NCI-H1417 treated with DMSO at 0.1 percent for 48 hours (cell line): ENCODE results near the gene MSMO1.
"Not testable (repeated sequence)": the region's sequence is repeated elsewhere in the genome, so short reads cannot be mapped to it uniquely, and the experiment has no call there.

ENCODE experiments used
- DNase-seq: peaks from one replicate; lab custom pipeline; 2025; lab: John Stamatoyannopoulos, UW

The MSMO1 gene

DNA sequence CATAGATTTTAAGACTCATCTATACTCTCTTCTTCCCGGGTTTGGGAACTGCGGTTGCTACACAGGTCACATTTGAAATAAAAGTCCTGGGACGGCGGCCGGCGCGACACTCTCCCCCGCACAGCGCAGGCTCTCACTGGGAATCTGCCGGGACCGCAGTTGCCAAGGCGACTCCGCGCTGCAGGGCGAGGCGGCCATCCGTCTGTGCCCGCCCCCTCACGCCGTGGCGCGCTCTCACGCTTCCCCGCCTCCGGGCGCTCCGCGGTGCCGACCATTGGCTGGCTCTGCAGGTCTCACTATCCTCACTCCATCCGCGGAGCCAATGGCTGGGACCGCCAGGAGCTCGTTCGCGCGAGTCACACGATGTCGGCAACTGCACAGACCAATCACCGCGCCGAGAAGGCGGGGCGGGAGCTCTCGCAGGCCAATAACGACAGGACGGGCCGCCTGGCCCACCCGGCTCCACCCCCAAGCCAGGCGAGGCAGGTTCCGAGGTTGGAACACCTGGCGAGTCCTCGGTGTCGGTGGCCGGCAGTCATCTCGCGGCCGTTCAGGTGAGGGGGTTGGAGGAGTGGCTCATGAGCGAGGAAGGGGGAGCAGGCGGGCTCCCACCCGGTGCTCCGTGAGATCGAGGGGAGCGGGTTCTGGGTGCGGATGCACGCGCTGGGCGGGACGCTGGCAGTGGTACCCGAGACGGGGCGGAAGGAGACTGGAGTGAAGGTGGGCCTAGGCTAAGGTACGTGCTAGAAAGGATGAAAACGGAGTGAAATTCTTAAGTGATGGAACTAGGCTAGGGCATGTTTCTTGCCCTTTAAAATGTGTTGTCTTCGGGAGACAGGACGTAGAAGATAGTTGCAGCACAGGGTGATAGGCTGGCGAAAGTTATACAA is at the start of gene MSMO1:
MSMO1 (plus strand) TSS at position 459 of the 890 bp plus-strand sequence. CDS start 5,702 bp downstream, outside the sequence.
- DNase-seq = peak; percentile 91

DNA sequence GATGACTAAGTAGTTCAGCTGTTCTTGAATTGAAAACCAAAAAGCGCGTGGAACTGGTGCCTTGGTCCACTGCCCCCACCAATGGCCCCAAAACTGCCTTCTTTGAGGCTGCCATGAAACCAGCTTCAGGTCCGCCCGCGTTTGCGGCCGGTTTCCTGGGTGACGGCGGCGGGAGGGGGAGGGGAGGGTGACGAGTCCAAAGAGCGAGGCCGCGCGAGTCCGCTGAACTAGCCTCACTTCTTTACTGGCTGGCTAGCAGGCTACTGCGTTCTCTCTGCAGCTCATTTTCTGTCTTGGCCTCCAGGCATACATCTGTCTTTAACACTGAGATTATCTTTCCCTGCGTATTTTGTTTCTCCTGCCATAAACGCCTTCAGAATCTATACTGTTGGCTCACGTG is 47.9 kb upstream of the MSMO1 start:
- not testable (repeated sequence) for DNase-seq

DNA sequence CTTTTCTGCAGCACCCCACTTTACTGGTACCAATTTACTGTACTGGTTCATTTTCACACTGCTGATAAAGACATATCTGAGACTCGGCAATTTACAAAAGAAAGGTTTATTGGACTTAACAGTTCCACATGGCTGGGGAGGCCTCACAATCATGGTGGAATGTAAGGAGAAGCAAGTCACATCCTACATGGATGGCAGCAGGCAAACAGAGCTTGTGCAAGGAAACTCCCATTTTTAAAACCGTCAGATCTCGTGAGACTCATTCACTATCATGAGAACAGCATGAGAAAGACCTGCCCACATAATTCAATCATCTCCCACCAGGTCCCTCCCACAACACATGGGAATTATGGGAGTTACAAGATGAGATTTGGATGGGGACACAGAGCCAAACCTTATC is 42.8 kb upstream of the MSMO1 start:
- DNase-seq = not testable (repeated sequence)

- not testable (repeated sequence) for DNase-seq
These were observed 40.7 kb upstream of the MSMO1 start for GRCh38 chr4:165286619-165287340.

GRCh38 chr4:165288226-165288625 is 39.2 kb upstream of the MSMO1 start:
- no peak for DNase-seq

GRCh38 chr4:165288639-165289422 is 38.6 kb upstream of the MSMO1 start:
- DNase-seq = no peak

- DNase-seq = no peak
These were observed 38.1 kb upstream of the MSMO1 start for GRCh38 chr4:165289423-165289785.

- no peak for DNase-seq
These were observed 34.4 kb upstream of the MSMO1 start for GRCh38 chr4:165293061-165293460.

- DNase-seq = no peak
These were observed 33.4 kb upstream of the MSMO1 start for GRCh38 chr4:165293927-165294649.

- DNase-seq = no peak
These were observed 32.6 kb upstream of the MSMO1 start for GRCh38 chr4:165294907-165295306.

DNA sequence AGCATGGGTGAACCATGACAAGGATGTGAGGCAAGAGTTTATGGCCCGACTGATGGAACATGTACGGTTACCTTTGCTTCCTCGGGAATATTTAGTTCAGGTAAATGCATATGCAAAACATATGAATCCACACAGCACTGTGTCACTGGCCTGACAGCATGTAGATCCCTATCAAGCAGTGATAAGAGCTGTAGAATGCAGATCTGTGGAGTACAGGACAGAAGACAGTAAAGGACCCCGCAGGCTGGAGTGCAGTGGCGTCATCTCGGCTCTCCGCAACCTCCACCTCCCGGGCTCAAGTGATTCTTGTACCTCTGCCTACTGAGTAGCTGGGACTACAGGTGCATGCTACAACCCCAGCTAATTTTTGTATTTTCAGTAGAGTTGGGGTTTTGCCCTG is 29.8 kb upstream of the MSMO1 start:
- DNase-seq = no peak

DNA sequence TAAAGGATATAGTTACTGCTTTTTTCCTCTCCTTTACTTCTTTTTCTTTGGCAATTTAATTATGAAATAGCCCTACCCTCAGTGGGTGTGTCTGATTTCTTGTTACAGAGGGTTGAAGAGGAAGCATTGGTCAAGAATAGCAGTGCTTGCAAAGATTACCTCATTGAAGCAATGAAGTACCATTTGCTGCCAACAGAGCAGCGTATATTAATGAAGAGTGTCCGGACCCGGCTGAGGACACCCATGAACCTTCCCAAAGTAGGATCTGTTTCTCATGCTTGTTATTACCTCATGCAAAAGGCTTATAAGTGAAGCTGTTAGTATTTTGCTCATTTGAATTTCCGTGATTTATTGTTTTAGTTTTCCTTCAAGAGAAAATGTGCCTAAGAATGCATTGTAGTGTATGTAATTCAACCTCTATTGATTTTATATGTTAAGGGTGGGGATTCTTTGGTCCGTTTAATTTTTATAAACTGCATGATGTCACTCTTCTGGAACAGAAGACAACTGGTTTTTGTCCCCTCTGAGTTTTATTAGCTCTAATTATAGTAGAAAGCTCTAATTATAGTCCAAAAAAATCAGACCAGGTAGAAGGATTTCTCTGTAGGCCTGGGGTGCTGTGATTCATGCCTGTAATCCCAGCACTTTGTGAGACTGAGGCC is 27.9 kb upstream of the MSMO1 start:
- DNase-seq = no peak

- no peak for DNase-seq
These were observed 25.6 kb upstream of the MSMO1 start for GRCh38 chr4:165301833-165302232.

DNA sequence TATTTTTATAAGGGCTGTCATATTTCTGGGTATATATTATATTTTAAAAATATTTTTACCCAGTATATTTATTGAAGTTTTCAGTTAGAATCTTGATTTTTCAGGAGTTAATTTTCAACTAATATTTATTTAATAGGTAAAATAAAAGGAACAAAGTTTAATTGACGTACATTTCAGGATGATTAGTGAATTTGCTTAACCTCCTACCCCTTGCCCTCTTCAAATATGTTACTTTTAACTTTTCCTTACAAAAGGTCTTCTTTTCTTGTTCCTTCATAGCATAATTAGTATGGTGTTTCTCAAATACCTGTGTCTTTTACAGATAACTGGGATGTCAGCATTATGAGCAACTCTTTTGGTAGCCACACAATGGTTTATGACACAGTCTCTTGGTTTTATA is 24.8 kb upstream of the MSMO1 start:
- DNase-seq = no peak

- no peak for DNase-seq
These were observed 19.3 kb upstream of the MSMO1 start for GRCh38 chr4:165308166-165308565.

DNA sequence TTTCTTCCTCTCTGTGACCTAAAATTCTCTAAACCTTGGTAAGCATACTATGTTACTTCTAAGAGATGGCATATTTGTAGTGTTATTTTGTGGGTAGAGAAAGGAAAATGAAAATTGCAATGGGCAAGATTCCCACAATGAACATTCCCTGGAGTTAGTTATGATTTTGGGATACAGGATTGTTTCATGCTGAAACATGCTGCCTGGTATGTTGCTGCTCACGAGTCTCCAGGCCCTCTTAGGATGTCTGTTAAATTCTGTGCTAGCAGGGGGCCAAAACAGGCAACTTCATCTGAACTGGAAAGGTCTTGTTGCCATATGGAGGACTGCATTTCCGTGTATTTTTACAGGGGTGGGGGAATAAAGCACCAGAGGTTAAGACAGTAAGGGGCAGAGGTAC is 18.9 kb upstream of the MSMO1 start:
- no peak for DNase-seq

- no peak for DNase-seq
These were observed 18.0 kb upstream of the MSMO1 start for GRCh38 chr4:165309456-165309855.

- DNase-seq = no peak
These were observed 15.0 kb upstream of the MSMO1 start for GRCh38 chr4:165312506-165312905.

- DNase-seq = no peak
These were observed 8.4 kb upstream of the MSMO1 start for GRCh38 chr4:165319030-165319429.

- no peak for DNase-seq
These were observed 8.0 kb upstream of the MSMO1 start for GRCh38 chr4:165319509-165319908.

GRCh38 chr4:165324236-165324917 is 3.1 kb upstream of the MSMO1 start:
- no peak for DNase-seq
